Fibroblast of pulmonary artery (primary cell): Measurements from ENCODE around the gene RNF40.

Source experiments
- DNase-seq: peaks from one replicate; pipeline ENCODE4 v3.0.0-alpha.2; 2010; ENCODE audit warnings: low read depth
- H3K4me3 ChIP-seq: replicated peaks from 2 replicates; pipeline ENCODE4 v1.5.1; 2011; ENCODE audit warnings: low read depth, mild to moderate bottlenecking, control low read depth, low read length, moderate library complexity
- CTCF ChIP-seq: IDR thresholded peaks from 2 replicates; pipeline ENCODE4 v1.5.1; 2011; ENCODE audit warnings: mild to moderate bottlenecking, control low read depth, low read length, inconsistent platforms; ENCODE audit errors: missing control alignments

RNF40 gene

GRCh38 chr16:30747331-30747730, 14.8 kb upstream of the RNF40 start:
- no peak for DNase-seq
- no peak for TF ChIP-seq CTCF
- H3K4me3 ChIP-seq: peak overlapping the region; percentile 80

- DNase-seq: peak; percentile 99
- H3K4me3 ChIP-seq: peak within 1 kb of the TSS; percentile 80
- no peak for TF ChIP-seq CTCF
These were observed 14.1 kb upstream of the RNF40 start, which contains the start of gene PHKG2 for GRCh38 chr16:30747799-30748633. PHKG2 (plus strand) TSS chr16:30748425; CDS start chr16:30748821, 396 bp downstream.

- H3K4me3 ChIP-seq: peak overlapping the region; percentile 80
- peak; percentile 52 for DNase-seq
- TF ChIP-seq CTCF: no peak
These were observed 13.3 kb upstream of the RNF40 start for GRCh38 chr16:30748634-30749445.

GRCh38 chr16:30750201-30750600, 11.9 kb upstream of the RNF40 start:
- DNase-seq: no peak
- no peak overlapping the region for H3K4me3 ChIP-seq
- TF ChIP-seq CTCF: no peak

GRCh38 chr16:30750876-30751465, 11.2 kb upstream of the RNF40 start:
- H3K4me3 ChIP-seq: no peak overlapping the region
- no peak for TF ChIP-seq CTCF
- DNase-seq: no peak

- no peak for TF ChIP-seq CTCF
- DNase-seq: no peak
- no peak overlapping the region for H3K4me3 ChIP-seq
These were observed 8.5 kb upstream of the RNF40 start for GRCh38 chr16:30753596-30753995.
